ENCODE data around the gene STXBP5L. TPM values are rescaled to one million over a fixed set of nuclear protein-coding genes. Genes with fewer than 3 reads are reported as not detected.

The STXBP5L gene
- total and polyA plus RNA-seq, 2 of the 4 experiments (the other 2 are of a cell fraction) = not detected

DNA sequence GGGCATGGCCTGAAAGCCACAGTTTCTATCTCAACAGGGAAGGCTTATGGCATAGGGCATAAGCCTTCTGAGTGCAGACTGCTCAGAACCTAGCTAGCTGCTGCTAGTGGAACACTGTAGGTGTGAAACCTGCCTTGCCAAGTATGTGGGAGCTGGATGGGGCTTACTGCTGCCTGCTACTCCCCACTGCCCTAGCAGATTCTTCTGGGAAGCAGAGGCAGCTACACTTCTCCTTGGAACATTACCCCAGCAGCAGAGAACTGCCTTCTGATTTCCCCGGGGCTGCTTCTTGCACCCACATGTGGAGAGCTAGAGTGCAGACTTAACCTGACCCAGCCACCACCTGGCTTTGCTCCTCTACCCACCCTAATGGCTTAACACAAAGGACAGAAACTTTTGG lies 422.1 kb downstream of the STXBP5L start:
- no peak overlapping the region for H3K27ac ChIP-seq (ENCODE audit: insufficient read depth, low read length)
- H2BK120ac ChIP-seq (ENCODE audit: low read depth, low read length) = no peak overlapping the region
- H4K20me1 ChIP-seq (ENCODE audit: insufficient read depth, low read length) = no peaks in the 10 kb centered on the region
- ATAC-seq (ENCODE audit: low read depth) (no peak), DNase-seq (no peak)
- H4K91ac ChIP-seq (ENCODE audit: insufficient read depth, low read depth, low read length) = no peak overlapping the region
- no peak overlapping the region for H3K18ac ChIP-seq (ENCODE audit: low read depth, low read length)
- no peak overlapping the region for H4K5ac ChIP-seq (ENCODE audit: low read depth, low read length)
- TF ChIP-seq MAZ (IDR thresholded peaks at IDR 0.05; ENCODE audit: borderline replicate concordance, low read depth, low read length) (no peak), CEBPB (IDR thresholded peaks at IDR 0.05; ENCODE audit: low read depth, low read length) (no peak), CTCF (conservative IDR thresholded peaks at IDR 0.05; ENCODE audit: low read depth, low read length) (no peak), RFX5 (IDR thresholded peaks at IDR 0.05; ENCODE audit: low read depth, low read length) (no peak), CHD1 (IDR thresholded peaks at IDR 0.05; ENCODE audit: low read depth, low read length) (no peak)
- no peak overlapping the region for H3K9ac ChIP-seq (ENCODE audit: low read depth, low read length)
- POLR2A ChIA-PET (ENCODE audit: unreplicated experiment) = no interaction called here
- H3K4me3 ChIP-seq (ENCODE audit: insufficient read depth, low read depth, low read length) = no peak overlapping the region
- no peaks in the 10 kb centered on the region for H3K9me1 ChIP-seq (ENCODE audit: insufficient read depth, low read length)
- H3K56ac ChIP-seq (ENCODE audit: extremely low read depth, insufficient read depth, low read length) = no peak overlapping the region
- H2AK9ac ChIP-seq (replicated peaks; ENCODE audit: low read depth, low read length, poor library complexity) = no peak overlapping the region
- H3K4me2 ChIP-seq (ENCODE audit: low read depth, low read length) = no peak overlapping the region
- H3K14ac ChIP-seq (replicated peaks; ENCODE audit: low read depth, low read length) = no peak overlapping the region
- no peak overlapping the region for H2BK15ac ChIP-seq (ENCODE audit: low read depth, low read length)
- no peaks in the 10 kb centered on the region for H3K79me1 ChIP-seq (ENCODE audit: low read depth in 1 of 2, low read length in 2 of 2)
- no peak overlapping the region for H2AK5ac ChIP-seq (ENCODE audit: low read depth, low read length)
- H2AFZ ChIP-seq (replicated peaks; ENCODE audit: low read length, poor library complexity) = no peak overlapping the region
- no peak overlapping the region for H3K23ac ChIP-seq (ENCODE audit: low read depth, low read length)
- no peaks in the 10 kb centered on the region for H3K27me3 ChIP-seq (ENCODE audit: control insufficient read depth, insufficient read depth, low read length)
- no peak overlapping the region for H2BK20ac ChIP-seq (ENCODE audit: low read depth, low read length)
- no TSS peak for BruUV-seq (replicated peaks)
- no peak overlapping the region for H2BK5ac ChIP-seq (ENCODE audit: low read depth, low read length, poor library complexity, severe bottlenecking)
- dilution Hi-C loops (cut with HindIII; ENCODE audit: low sequenced_read_pairs, unreplicated experiment) = no loop called here
- no CpG with 5 or more reads among the region's 1 CpG for WGBS, 2 experiments (ENCODE audit: extremely low coverage in 2 of 2, insufficient read length in 1 of 2)
- no peaks in the 10 kb centered on the region for H3K4me1 ChIP-seq (ENCODE audit: control insufficient read depth, insufficient read depth, low read length)
- no peak overlapping the region for H4K8ac ChIP-seq (ENCODE audit: low read depth in 2 of 2, low read length in 2 of 2)
- peaks cover 2% of the 10 kb centered on the region; the same call in 1 of the 2 replicates for H3K9me3 ChIP-seq (ENCODE audit: control insufficient read depth, insufficient read depth, low read length)
- CTCF ChIA-PET = no interaction called here
- no peak overlapping the region for H3K4ac ChIP-seq (ENCODE audit: low read depth, low read length)
- no peaks in the 10 kb centered on the region for H3K36me3 ChIP-seq (ENCODE audit: control insufficient read depth, insufficient read depth, low read length)
- in situ Hi-C loops (cut with MboI; ENCODE audit: low sequenced_read_pairs) = no loop called here
- intact Hi-C loops (cut with micrococcal nuclease) = no loop called here
